GM13977 (cell line): Measurements from ENCODE around the gene KRT71.

Source experiments
- DNase-seq: peaks from one replicate; pipeline ENCODE4 v3.0.0; 2012; ENCODE audit warnings: low spot score
- CTCF ChIP-seq: IDR thresholded peaks from 2 replicates; pipeline ENCODE4 v1.5.1; 2012; ENCODE audit warnings: mild to moderate bottlenecking, control low read depth; ENCODE audit not compliant: insufficient read depth; ENCODE audit errors: extremely low read depth, missing control alignments
- in situ Hi-C: fragments of 300-500 bp; cut with MboI; formaldehyde crosslinking; loops from one replicate; pipeline ENCODE4 v1.12.0; 2022; ENCODE audit warnings: low sequenced_read_pairs, low pct_unique_long_range_greater_than_20kb, mixed read lengths, inconsistent platforms; ENCODE audit not compliant: unreplicated experiment

The KRT71 gene

GRCh38 chr12:52528641-52529143, 24.3 kb downstream of the KRT71 start:
- DNase-seq: no peak
- in situ Hi-C loops: no loop called here
- TF ChIP-seq CTCF: no peak

GRCh38 chr12:52527121-52527800, 25.7 kb downstream of the KRT71 start:
- in situ Hi-C loops: no loop called here
- no peak for TF ChIP-seq CTCF
- no peak for DNase-seq

GRCh38 chr12:52526511-52526951, 26.4 kb downstream of the KRT71 start:
- DNase-seq: no peak
- in situ Hi-C loops: no loop called here
- TF ChIP-seq CTCF: no peak

- no peak for DNase-seq
- TF ChIP-seq CTCF: no peak
- in situ Hi-C loops: no loop called here
These were observed 27.1 kb downstream of the KRT71 start for GRCh38 chr12:52525661-52526499.

- in situ Hi-C loops: no loop called here
- no peak for TF ChIP-seq CTCF
- no peak for DNase-seq
These were observed 27.9 kb downstream of the KRT71 start for GRCh38 chr12:52524898-52525591.

- in situ Hi-C loops: no loop called here
- TF ChIP-seq CTCF: no peak
- DNase-seq: no peak
These were observed 28.6 kb downstream of the KRT71 start for GRCh38 chr12:52524241-52524897.
